Type B pancreatic cell (in vitro differentiated cells): Measurements from ENCODE around the gene REXO4. TPM values are rescaled to one million over a fixed set of nuclear protein-coding genes. Genes with fewer than 3 reads are reported as not detected.

Source experiments
- total RNA-seq: library from RNA; stranded (reverse); gene quantifications from 2 replicates; pipeline ENCODE4 v1.2.1, GENCODE V29; 2021; ENCODE audit warnings: low replicate concordance

REXO4 gene
- total RNA-seq, 1 donor from 2014 or later = 26.5 TPM

Other genes starting within 250 kb of the REXO4 start
- gene OBP2B, start 208.8 kb downstream of the REXO4 start, total RNA-seq = not detected in 2 replicates
- gene ABO, start 142.8 kb downstream of the REXO4 start, total RNA-seq = 3.7 and 5.6 TPM in 2 replicates
- 24.9 and 26.5 TPM in 2 replicates for gene SURF6, start 81.8 kb downstream of the REXO4 start, total RNA-seq
- 34.0 and 38.2 TPM in 2 replicates for gene MED22, start 69.9 kb downstream of the REXO4 start, total RNA-seq
- gene RPL7A, start 69.8 kb downstream of the REXO4 start, total RNA-seq = 2,442 and 2,715 TPM in 2 replicates
- 40.8 and 46.9 TPM in 2 replicates for gene SURF1, start 61.5 kb downstream of the REXO4 start, total RNA-seq
- gene SURF2, start 61.5 kb downstream of the REXO4 start, total RNA-seq = 21.3 and 23.5 TPM in 2 replicates
- 173 and 224 TPM in 2 replicates for gene SURF4, start 42.0 kb downstream of the REXO4 start, total RNA-seq
- 1.00 and 3.9 TPM in 2 replicates for gene STKLD1, start 41.6 kb downstream of the REXO4 start, total RNA-seq
- 4.4 and 12.9 TPM in 2 replicates for gene ADAMTS13, start 4.4 kb upstream of the REXO4 start, total RNA-seq
- 45.6 and 51.9 TPM in 2 replicates for gene CACFD1, start 42.0 kb upstream of the REXO4 start, total RNA-seq
- 8.2 and 9.7 TPM in 2 replicates for gene SLC2A6, start 61.1 kb upstream of the REXO4 start, total RNA-seq
- gene MYMK, start 106.9 kb upstream of the REXO4 start, total RNA-seq = not detected in 2 replicates
- 0.57 and 0.65 TPM in 2 replicates for gene ADAMTSL2, start 116.7 kb upstream of the REXO4 start, total RNA-seq
- not detected in 2 replicates for gene FAM163B, start 191.4 kb upstream of the REXO4 start, total RNA-seq
- gene DBH, start 218.4 kb upstream of the REXO4 start, total RNA-seq = 0.10 and 0.12 TPM in 2 replicates